ENCODE results near the gene MAPK12.

- no peak for TF ChIP-seq EP300 (IDR thresholded peaks at IDR 0.05; ENCODE audit: borderline replicate concordance in 1 of 2, low read depth in 2 of 2, low read length in 2 of 2)
- no peak for TF ChIP-seq CTCF (IDR thresholded peaks at IDR 0.05; ENCODE audit: control extremely low read depth in 1 of 3, insufficient read depth in 1 of 3, low read depth in 1 of 3, low read length in 3 of 3)
- TF ChIP-seq RFX5 (IDR thresholded peaks at IDR 0.05; ENCODE audit: borderline replicate concordance, low read depth, low read length): no peak
- no peak for TF ChIP-seq CBX8 (IDR thresholded peaks at IDR 0.05; ENCODE audit: borderline replicate concordance, low read depth, low read length)
- no peak for TF ChIP-seq HDAC2 (IDR thresholded peaks at IDR 0.05; ENCODE audit: borderline replicate concordance in 1 of 2, low read depth in 2 of 2, low read length in 2 of 2)
Measured at GRCh38 chr22:50272044-50272802, 10.7 kb upstream of the MAPK12 start.

Measured in H1 (cell line).